HepG2 (cell line): ENCODE results near the gene MEGF10. TPM values are rescaled to one million over a fixed set of nuclear protein-coding genes. Genes with fewer than 3 reads are reported as not detected.

ENCODE experiments used
- ATAC-seq: fragments of 200-7000 bp; cut with Tn5 transposase; 3 replicates; pipeline ENCODE4 v1.9.1; 2020; ENCODE audit warnings: mild to moderate bottlenecking, moderate library complexity
- BruUV-seq: library from RNA; stranded (reverse); fragments of 400-500 nt; replicated peaks from 2 replicates; lab custom pipeline; 2021; lab: Mats Ljungman, UMichigan
- CTCF ChIA-PET: fragments of 300-600 bp; formaldehyde crosslinking; extraction: SDS; loops from one replicate; lab custom pipeline; 2021; ENCODE audit warnings: low total read pairs, inconsistent platforms, low intra/inter-chr PET ratio; lab: Yijun Ruan, JAX
- POLR2A ChIA-PET: fragments of 350-600 bp; sonication (Branson Sonifier 250); formaldehyde crosslinking; loops from one replicate; lab custom pipeline; 2020; ENCODE audit warnings: antibody characterized with exemption, inconsistent platforms; lab: Yijun Ruan, JAX
- DNase-seq: peaks from one replicate; pipeline ENCODE4 v3.0.0-alpha.2; 2015; ENCODE audit warnings: low spot score
- FAIRE-seq: peaks from 3 replicates; lab custom pipeline; 2011; peaks lifted over from hg19 to GRCh38; lab: Jason Lieb, UNC
- H2AFZ ChIP-seq: one replicate; pipeline ENCODE4 v1.6.1; 2011; ENCODE audit warnings: low read length, inconsistent platforms
- H3K27ac ChIP-seq: fragments of 300-600 bp; 3 replicates; pipeline ENCODE4 v1.8.0; 2011; ENCODE audit warnings: mixed run types, mild to moderate bottlenecking, mixed read lengths, low read length, inconsistent platforms; ENCODE audit not compliant: insufficient read depth; ENCODE audit errors: extremely low read length
- H3K27me3 ChIP-seq, 2 experiments: fragments of 200-600 bp in 1 of 2; 2 replicates in 1 of 2; 3 replicates in 1 of 2; pipeline versions ENCODE4 v1.6.0 to v1.8.0; 2011; ENCODE audit warnings: low read length in 2 of 2, mild to moderate bottlenecking in 2 of 2, moderate library complexity in 2 of 2, inconsistent platforms in 1 of 2; ENCODE audit not compliant: insufficient read depth in 2 of 2, control insufficient read depth in 1 of 2
- H3K36me3 ChIP-seq, 2 experiments: fragments of 200-600 bp in 1 of 2; replicated peaks in 1 of 2; 2 replicates in 1 of 2; 3 replicates in 1 of 2; pipeline versions ENCODE4 v1.5.1 to v1.8.0; 2011; ENCODE audit warnings: low read length in 2 of 2, inconsistent platforms in 1 of 2; ENCODE audit not compliant: insufficient read depth in 2 of 2, control insufficient read depth in 1 of 2
- H3K4me1 ChIP-seq: 2 replicates; pipeline ENCODE4 v1.5.1; 2012; ENCODE audit warnings: low read length, inconsistent platforms; ENCODE audit not compliant: insufficient read depth
- H3K4me2 ChIP-seq: 2 replicates; pipeline ENCODE4 v1.6.0; 2011; ENCODE audit warnings: low read depth, low read length, inconsistent platforms
- H3K4me3 ChIP-seq, 3 experiments: fragments of 200-600 bp in 1 of 3; sonication (generic), shearing (Covaris generic) in 1 of 3; replicated peaks in 1 of 3; 2 replicates each; pipeline ENCODE4 v1.5.1; 2011 to 2016; ENCODE audit warnings: low read length in 3 of 3, inconsistent platforms in 2 of 3, low read depth in 2 of 3, mild to moderate bottlenecking in 2 of 3, control low read depth in 1 of 3, mixed read lengths in 1 of 3; ENCODE audit not compliant: insufficient read depth in 1 of 3
- H3K79me2 ChIP-seq: one replicate; pipeline ENCODE4 v1.6.1; 2011; ENCODE audit warnings: low read length, inconsistent platforms; ENCODE audit not compliant: insufficient read depth
- H3K9ac ChIP-seq: 2 replicates; pipeline ENCODE4 v1.6.0; 2011; ENCODE audit warnings: mild to moderate bottlenecking, low read depth, low read length, inconsistent platforms; ENCODE audit not compliant: insufficient read depth
- H3K9me3 ChIP-seq: 2 replicates; pipeline ENCODE4 v1.5.1; 2012; ENCODE audit warnings: mild to moderate bottlenecking, low read length
- H4K20me1 ChIP-seq: 2 replicates; pipeline ENCODE4 v1.6.0; 2011; ENCODE audit warnings: inconsistent platforms, mild to moderate bottlenecking, low read length, moderate library complexity; ENCODE audit not compliant: insufficient read depth
- CREB3 ChIP-seq: sonication (generic); formaldehyde crosslinking; IDR thresholded peaks from 2 replicates; pipeline ENCODE4 v1.5.0; 2020; ENCODE audit warnings: missing genetic modification reagents
- FOXP1 ChIP-seq, 2 experiments: fragments of 450-650 bp in 1 of 2; IDR thresholded peaks; 2 replicates each; pipeline ENCODE4 v1.6.1; 2017 to 2018; ENCODE audit warnings: antibody characterized with exemption in 1 of 2
- MLLT10 ChIP-seq: sonication (generic); formaldehyde crosslinking; IDR thresholded peaks from 2 replicates; pipeline ENCODE4 v1.4.0; 2020; ENCODE audit warnings: missing genetic modification reagents
- ONECUT2 ChIP-seq: sonication (generic); formaldehyde crosslinking; IDR thresholded peaks from 2 replicates; pipeline ENCODE4 v1.4.0; 2020; ENCODE audit warnings: missing genetic modification reagents
- TARDBP ChIP-seq: sonication (generic); formaldehyde crosslinking; IDR thresholded peaks from 2 replicates; pipeline ENCODE4 v1.8.0; 2022; ENCODE audit warnings: mild to moderate bottlenecking, missing genetic modification reagents
- TFDP1 ChIP-seq: IDR thresholded peaks from 2 replicates; pipeline ENCODE4 v1.6.1; 2016; ENCODE audit warnings: missing compliant biosample characterization, missing genetic modification reagents, borderline replicate concordance
- ZBTB1 ChIP-seq: sonication (generic); formaldehyde crosslinking; IDR thresholded peaks from 2 replicates; pipeline ENCODE4 v1.4.0; 2020; ENCODE audit warnings: missing genetic modification reagents, borderline replicate concordance
- ZIK1 ChIP-seq: sonication (generic); formaldehyde crosslinking; IDR thresholded peaks from 2 replicates; pipeline ENCODE4 v1.5.0; 2020; ENCODE audit warnings: mild to moderate bottlenecking, low read depth, missing genetic modification reagents, borderline replicate concordance
- ZNF432 ChIP-seq: sonication (generic); formaldehyde crosslinking; IDR thresholded peaks from 2 replicates; pipeline ENCODE4 v1.5.0; 2020; ENCODE audit warnings: missing genetic modification reagents, mild to moderate bottlenecking, borderline replicate concordance
- ZNF441 ChIP-seq: sonication (generic); formaldehyde crosslinking; IDR thresholded peaks from 2 replicates; pipeline ENCODE4 v1.7.0; 2021; ENCODE audit warnings: missing genetic modification reagents, borderline replicate concordance
- ZNF619 ChIP-seq: sonication (generic); formaldehyde crosslinking; IDR thresholded peaks from 2 replicates; pipeline ENCODE4 v1.4.0; 2020; ENCODE audit warnings: mild to moderate bottlenecking, missing genetic modification reagents
- ZZZ3 ChIP-seq: sonication (generic); formaldehyde crosslinking; IDR thresholded peaks from 2 replicates; pipeline ENCODE4 v1.4.0; 2020; ENCODE audit warnings: missing genetic modification reagents, mild to moderate bottlenecking, borderline replicate concordance
- WGBS: methylation state at CpG from one replicate; pipeline ENCODE4 v1.1.6; 2017; ENCODE audit warnings: low lambda C conversion rate; 5-methylcytosine and 5-hydroxymethylcytosine counted together
- in situ Hi-C: cut with HindIII; loops from 2 replicates; pipeline ENCODE4 v1.10.0; 2017; ENCODE audit warnings: low pct_unique_long_range_greater_than_20kb; ENCODE audit not compliant: extremely low pct_ligation_motif_present
- intact Hi-C: fragments of 100-400 bp; cut with micrococcal nuclease; formaldehyde crosslinking; loops from one replicate; pipeline ENCODE4 v1.10.0; 2022; ENCODE audit not compliant: unreplicated experiment
- polyA plus RNA-seq, 8 experiments: library from polyadenylated mRNA; depleted of rRNA in 3 of 8; stranded (reverse) in 7 of 8; unstranded in 1 of 8; fragments of >200 nt; fragmentation: Illumina TruSeq in 4 of 8; extraction: Trizol in 4 of 8; gene quantifications; 2 replicates each; pipeline versions ENCODE4 v1.2.1 to v1.2.3, GENCODE V29; 2011 to 2016; ENCODE audit warnings: low read depth in 4 of 8, missing spikeins in 1 of 8, mixed read lengths in 1 of 8; ENCODE audit not compliant: insufficient read depth in 1 of 8
- total RNA-seq, 5 experiments: library from RNA; depleted of rRNA; stranded (reverse); fragments of >200 nt; fragmentation: Illumina TruSeq; extraction: Trizol; gene quantifications; 2 replicates each; pipeline ENCODE4 v1.2.3, GENCODE V29; 2016; ENCODE audit warnings: low read depth in 1 of 5

The MEGF10 gene
- total and polyA plus RNA-seq, 2 of the 13 experiments (the other 11 are each of a cell fraction or from before 2014, with no cell fraction given), result not detected

- Histone ChIP-seq H3K4me2 (no peak overlapping the region), H3K4me1 (no peaks in the 10 kb centered on the region), H3K36me3 (no peaks in the 10 kb centered on the region), H2AFZ (no peak overlapping the region), H4K20me1 (no peaks in the 10 kb centered on the region), H3K79me2 (no peaks in the 10 kb centered on the region), H3K4me3 (no peak overlapping the region), H3K27me3 (no peaks in the 10 kb centered on the region), H3K9me3 (no peaks in the 10 kb centered on the region), H3K27ac (no peak overlapping the region), H3K9ac (no peak overlapping the region)
- ATAC-seq (no peak), FAIRE-seq (no peak), DNase-seq (no peak)
- ChIA-PET POLR2A (no interaction called here), CTCF (no interaction called here)
- TF ChIP-seq ZZZ3 (CRISPR knock-in tag), result no peak
- TF ChIP-seq ZNF619, result no peak
- no peak for TF ChIP-seq ONECUT2 (CRISPR knock-in tag)
- TF ChIP-seq CREB3 (CRISPR knock-in tag), result no peak
- no peak for TF ChIP-seq TFDP1
- no peak for TF ChIP-seq TARDBP (CRISPR knock-in tag)
- no peak for TF ChIP-seq MLLT10 (CRISPR knock-in tag)
- TF ChIP-seq ZNF432 (CRISPR knock-in tag), result no peak
- no peak for TF ChIP-seq ZBTB1
- TF ChIP-seq ZIK1 (CRISPR knock-in tag), result no peak
- no peak for TF ChIP-seq ZNF441 (CRISPR knock-in tag)
- TF ChIP-seq FOXP1 (IDR thresholded peaks at IDR 0.05), result no peak
- TF ChIP-seq FOXP1 (CRISPR knock-in tag; IDR thresholded peaks at IDR 0.05), result no peak
- WGBS, result 19% methylated on average over 4 of the region's 4 CpGs
- in situ Hi-C loops, result no loop called here
- BruUV-seq, result no TSS peak
- intact Hi-C loops, result no loop called here
Measured at GRCh38 chr5:127410959-127411358, 120.4 kb downstream of the MEGF10 start.
